IMR-90 (cell line): Measurements from ENCODE around the gene ENAH. TPM values are rescaled to one million over a fixed set of nuclear protein-coding genes. Genes with fewer than 3 reads are reported as not detected.

Experiments
- ATAC-seq: fragments of 200-7000 bp; cut with Tn5 transposase; 2 replicates; pipeline ENCODE4 v1.9.1; 2020; ENCODE audit warnings: low read depth, mild to moderate bottlenecking, moderate library complexity
- BruUV-seq: library from RNA; stranded (reverse); fragments of 400-500 nt; replicated peaks from 2 replicates; lab custom pipeline; 2021; lab: Mats Ljungman, UMichigan
- CTCF ChIA-PET: fragments of 300-600 bp; formaldehyde crosslinking; extraction: SDS; loops from one replicate; lab custom pipeline; 2021; ENCODE audit warnings: antibody characterized with exemption; lab: Yijun Ruan, JAX
- POLR2A ChIA-PET: fragments of 300-600 bp; sonication (Branson Sonifier 250); formaldehyde crosslinking; loops from one replicate; lab custom pipeline; 2022; ENCODE audit warnings: antibody characterized with exemption; ENCODE audit not compliant: unreplicated experiment; lab: Charles Lee
- DNase-seq: peaks from one replicate; pipeline ENCODE4 v3.0.0; 2013
- H2AFZ ChIP-seq: replicated peaks from 2 replicates; pipeline ENCODE3; 2013; ENCODE audit warnings: low read length, mild to moderate bottlenecking; ENCODE audit not compliant: poor library complexity
- H2AK5ac ChIP-seq: 2 replicates; pipeline ENCODE4 v1.6.1; 2013; ENCODE audit warnings: low read depth, low read length, inconsistent platforms
- H2AK9ac ChIP-seq: replicated peaks from 2 replicates; pipeline ENCODE3; 2013; ENCODE audit warnings: mild to moderate bottlenecking, low read depth, low read length, moderate library complexity; ENCODE audit not compliant: poor library complexity
- H2BK120ac ChIP-seq: 2 replicates; pipeline ENCODE4 v1.6.1; 2013; ENCODE audit warnings: low read depth, low read length, inconsistent platforms
- H2BK15ac ChIP-seq: 3 replicates; pipeline ENCODE4 v1.6.1; 2013; ENCODE audit warnings: low read depth, low read length, inconsistent platforms
- H2BK20ac ChIP-seq: 2 replicates; pipeline ENCODE4 v1.6.1; 2013; ENCODE audit warnings: low read depth, mild to moderate bottlenecking, inconsistent platforms, low read length, moderate library complexity
- H2BK5ac ChIP-seq: 2 replicates; pipeline ENCODE4 v1.6.1; 2013; ENCODE audit warnings: mild to moderate bottlenecking, low read depth, low read length, inconsistent platforms; ENCODE audit not compliant: poor library complexity, severe bottlenecking
- H3K14ac ChIP-seq: replicated peaks from 2 replicates; pipeline ENCODE4 v1.6.1; 2013; ENCODE audit warnings: low read depth, low read length, inconsistent platforms
- H3K18ac ChIP-seq: 2 replicates; pipeline ENCODE4 v1.6.1; 2013; ENCODE audit warnings: low read depth, low read length, control low read depth
- H3K23ac ChIP-seq: 2 replicates; pipeline ENCODE4 v1.6.1; 2013; ENCODE audit warnings: low read depth, low read length, inconsistent platforms
- H3K27ac ChIP-seq: 2 replicates; pipeline ENCODE4 v1.5.1; 2013; ENCODE audit warnings: mild to moderate bottlenecking, control low read depth, low read length; ENCODE audit not compliant: insufficient read depth
- H3K27me3 ChIP-seq: 2 replicates; pipeline ENCODE4 v1.6.1; 2013; ENCODE audit warnings: low read length; ENCODE audit not compliant: control insufficient read depth, insufficient read depth
- H3K36me3 ChIP-seq: 2 replicates; pipeline ENCODE4 v1.6.1; 2013; ENCODE audit warnings: low read length, mixed read lengths; ENCODE audit not compliant: control insufficient read depth, insufficient read depth
- H3K4ac ChIP-seq: 2 replicates; pipeline ENCODE4 v1.6.1; 2013; ENCODE audit warnings: low read depth, low read length, inconsistent platforms
- H3K4me1 ChIP-seq: 2 replicates; pipeline ENCODE4 v1.6.1; 2013; ENCODE audit warnings: low read length, mixed read lengths; ENCODE audit not compliant: control insufficient read depth, insufficient read depth
- H3K4me2 ChIP-seq: 2 replicates; pipeline ENCODE4 v1.6.1; 2013; ENCODE audit warnings: low read depth, mild to moderate bottlenecking, control low read depth, low read length, moderate library complexity
- H3K4me3 ChIP-seq: 2 replicates; pipeline ENCODE4 v1.5.1; 2013; ENCODE audit warnings: low read depth, mild to moderate bottlenecking, control low read depth, low read length, moderate library complexity; ENCODE audit not compliant: insufficient read depth
- H3K56ac ChIP-seq: 2 replicates; pipeline ENCODE4 v1.6.1; 2013; ENCODE audit warnings: low read length, inconsistent platforms; ENCODE audit not compliant: insufficient read depth; ENCODE audit errors: extremely low read depth
- H3K79me1 ChIP-seq, 2 experiments: 2 replicates each; pipeline ENCODE4 v1.6.1; 2013; ENCODE audit warnings: low read length in 2 of 2, inconsistent platforms in 1 of 2, low read depth in 1 of 2
- H3K9ac ChIP-seq: 2 replicates; pipeline ENCODE4 v1.6.1; 2013; ENCODE audit warnings: low read depth, low read length, control low read depth
- H3K9me1 ChIP-seq: 2 replicates; pipeline ENCODE4 v1.6.1; 2013; ENCODE audit warnings: low read length, inconsistent platforms; ENCODE audit not compliant: insufficient read depth
- H3K9me3 ChIP-seq: 2 replicates; pipeline ENCODE4 v1.6.1; 2013; ENCODE audit warnings: low read length; ENCODE audit not compliant: control insufficient read depth, insufficient read depth
- H4K20me1 ChIP-seq: 2 replicates; pipeline ENCODE4 v1.6.1; 2013; ENCODE audit warnings: low read length, inconsistent platforms; ENCODE audit not compliant: insufficient read depth
- H4K5ac ChIP-seq: 2 replicates; pipeline ENCODE4 v1.6.1; 2013; ENCODE audit warnings: mild to moderate bottlenecking, low read depth, low read length, control low read depth
- H4K8ac ChIP-seq, 2 experiments: 2 replicates each; pipeline ENCODE4 v1.6.1; 2013; ENCODE audit warnings: low read depth in 2 of 2, low read length in 2 of 2, control low read depth in 1 of 2, inconsistent platforms in 1 of 2
- H4K91ac ChIP-seq: 2 replicates; pipeline ENCODE4 v1.6.1; 2013; ENCODE audit warnings: low read depth, low read length, inconsistent platforms; ENCODE audit not compliant: insufficient read depth
- BHLHE40 ChIP-seq: fragments of 150-350 bp; IDR thresholded peaks from 2 replicates; pipeline ENCODE4 v1.6.1; 2016; ENCODE audit warnings: mild to moderate bottlenecking, low read depth, low read length
- NFE2L2 ChIP-seq: fragments of 150-350 bp; IDR thresholded peaks from 2 replicates; pipeline ENCODE4 v1.6.1; 2016; ENCODE audit warnings: low read depth, mild to moderate bottlenecking, low read length
- RAD21 ChIP-seq: IDR thresholded peaks from 2 replicates; pipeline ENCODE4 v1.6.1; 2012; ENCODE audit warnings: low read length, improper control_type of control experiment
- WGBS, 2 experiments: methylation state at CpG; one replicate each; pipeline versions ENCODE4 v1.1.5 to v1.1.7; 2013; ENCODE audit warnings: missing lambda C conversion rate in 2 of 2; ENCODE audit not compliant: insufficient read length in 1 of 2; ENCODE audit errors: extremely low coverage in 2 of 2; 5-methylcytosine and 5-hydroxymethylcytosine counted together
- dilution Hi-C: fragments of 300-500 bp; cut with HindIII; formaldehyde crosslinking; loops from one replicate; pipeline ENCODE4 v1.14.3; 2018; ENCODE audit warnings: low sequenced_read_pairs; ENCODE audit not compliant: unreplicated experiment
- in situ Hi-C: fragments of 300-500 bp; cut with MboI; formaldehyde crosslinking; loops from 3 replicates; pipeline ENCODE4 v1.14.3; 2019; ENCODE audit warnings: low sequenced_read_pairs, inconsistent platforms, mixed read lengths
- intact Hi-C: fragments of 100-400 bp; cut with micrococcal nuclease; formaldehyde crosslinking; loops from 2 replicates; pipeline ENCODE4 v1.10.0; 2022
- polyA plus RNA-seq, 3 experiments: library from polyadenylated mRNA; depleted of rRNA; stranded (reverse); fragments of >200 nt; gene quantifications; 2 replicates each; pipeline ENCODE4 v1.2.3, GENCODE V29; 2012; ENCODE audit warnings: low replicate concordance in 1 of 3
- total RNA-seq: library from RNA; depleted of rRNA; stranded (reverse); fragments of >200 nt; gene quantifications from 2 replicates; pipeline ENCODE4 v1.2.3, GENCODE V29; 2012
- TF ChIP-seq, protein P1 (sequence below): fragments of 150-350 bp; IDR thresholded peaks from 2 replicates; pipeline ENCODE4 v1.6.1; 2017; ENCODE audit warnings: mild to moderate bottlenecking, antibody characterized with exemption, low read length, low read depth

The ENAH gene
- total and polyA plus RNA-seq, 2 of the 4 experiments (the other 2 are of a cell fraction): 61.3 to 86.9 TPM

DNA sequence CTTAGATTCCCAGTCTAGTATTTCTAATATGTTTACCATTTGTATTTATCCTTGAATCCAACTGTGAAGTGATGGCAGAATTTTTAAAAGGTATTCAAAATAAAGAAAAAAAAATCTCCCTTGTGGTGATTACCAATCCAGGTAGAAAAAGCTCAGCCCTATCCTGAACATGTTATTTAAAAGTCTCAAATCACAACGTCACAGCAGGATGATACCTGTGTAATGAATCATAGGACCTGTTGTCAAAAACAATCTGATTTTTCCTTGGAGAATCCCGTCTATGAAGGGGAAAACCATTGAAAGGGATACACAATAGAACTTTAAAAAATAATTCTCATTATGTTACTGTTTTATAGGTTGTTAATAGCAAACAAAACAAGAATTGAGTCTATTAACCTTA, 148.1 kb downstream of the ENAH start (continued):
- no peak for TF ChIP-seq BHLHE40
- TF ChIP-seq, protein P1, sequence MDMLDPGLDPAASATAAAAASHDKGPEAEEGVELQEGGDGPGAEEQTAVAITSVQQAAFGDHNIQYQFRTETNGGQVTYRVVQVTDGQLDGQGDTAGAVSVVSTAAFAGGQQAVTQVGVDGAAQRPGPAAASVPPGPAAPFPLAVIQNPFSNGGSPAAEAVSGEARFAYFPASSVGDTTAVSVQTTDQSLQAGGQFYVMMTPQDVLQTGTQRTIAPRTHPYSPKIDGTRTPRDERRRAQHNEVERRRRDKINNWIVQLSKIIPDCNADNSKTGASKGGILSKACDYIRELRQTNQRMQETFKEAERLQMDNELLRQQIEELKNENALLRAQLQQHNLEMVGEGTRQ: no peak

DNA sequence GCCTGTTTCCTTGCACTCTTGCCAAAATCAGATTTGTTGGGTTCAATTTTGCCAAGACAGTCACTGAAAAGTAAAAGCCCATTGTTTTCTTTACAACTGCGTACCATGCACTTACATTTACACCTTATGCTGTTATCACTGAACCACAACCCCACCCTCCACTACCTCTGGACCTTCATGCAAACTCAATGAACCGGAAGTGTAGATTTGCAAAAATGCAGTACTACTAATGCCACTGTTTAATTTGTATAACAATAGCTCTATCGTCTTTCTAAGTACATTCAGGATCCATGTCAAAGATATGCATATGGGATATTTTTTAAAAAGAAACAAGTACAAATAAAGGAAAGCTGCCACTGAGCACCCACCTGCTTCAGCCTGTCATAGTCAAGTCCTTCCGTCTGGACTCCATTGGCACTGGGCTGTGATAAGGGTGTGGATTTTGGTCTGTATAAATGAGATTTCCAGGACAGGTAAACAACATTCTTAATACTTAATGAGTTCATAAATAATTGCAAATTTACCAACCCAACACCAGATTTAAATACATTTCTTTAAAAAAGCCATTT, 152.2 kb downstream of the ENAH start:
- H3K14ac ChIP-seq: no peak overlapping the region
- H3K23ac ChIP-seq: no peak overlapping the region
- ATAC-seq: no peak
- no peak overlapping the region for H4K8ac ChIP-seq
- H3K9me3 ChIP-seq: no peaks in the 10 kb centered on the region
- no peak overlapping the region for H3K4me3 ChIP-seq
- POLR2A ChIA-PET: no interaction called here
- CTCF ChIA-PET: no interaction called here
- no peak overlapping the region for H4K5ac ChIP-seq
- no peak overlapping the region for H2BK15ac ChIP-seq
- H3K4me1 ChIP-seq: 0 out of 2 replicates have a peak, but pooled peaks cover 2% of the 10 kb centered on the region
- H2BK5ac ChIP-seq: no peak overlapping the region
- no peak for DNase-seq
- no peak overlapping the region for H3K18ac ChIP-seq
- no peak overlapping the region for H2AK9ac ChIP-seq
- 100% methylated on average over 1 of the region's 4 CpGs; no CpG with 5 or more reads in 1 of the 2 experiments for WGBS, 2 experiments
- no peak overlapping the region for H3K4me2 ChIP-seq
- intact Hi-C loops: no loop called here
- H3K56ac ChIP-seq: no peak overlapping the region
- peaks cover 3% of the 10 kb centered on the region; the same call in 1 of the 2 replicates for H3K9me1 ChIP-seq
- no peak overlapping the region for H2AFZ ChIP-seq
- peaks cover 3% of the 10 kb centered on the region; the same call in 1 of the 2 replicates for H4K20me1 ChIP-seq
- H4K91ac ChIP-seq: no peak overlapping the region
- no peaks in the 10 kb centered on the region for H3K27me3 ChIP-seq
- peaks cover 3 to 7% of the 10 kb centered on the region in 2 experiments; a peak in 3 of 4 replicates for H3K79me1 ChIP-seq
- H3K36me3 ChIP-seq: peaks cover 6% of the 10 kb centered on the region
- H3K4ac ChIP-seq: no peak overlapping the region
- no TSS peak for BruUV-seq
- no peak overlapping the region for H2BK120ac ChIP-seq
- H3K9ac ChIP-seq: no peak overlapping the region
- no peak overlapping the region for H2AK5ac ChIP-seq
- in situ Hi-C loops: no loop called here
- dilution Hi-C loops: no loop called here
- no peak overlapping the region for H3K27ac ChIP-seq
- TF ChIP-seq RAD21: no peak
- TF ChIP-seq NFE2L2: no peak
- no peak overlapping the region for H2BK20ac ChIP-seq
